ENCODE results near the gene CENPO. TPM values are rescaled to one million over a fixed set of nuclear protein-coding genes. Genes with fewer than 3 reads are reported as not detected.

The CENPO gene
- total RNA-seq, 2 donors from 2014 or later, result 6.8 to 26.8 TPM

- TF ChIP-seq CTCF (IDR thresholded peaks at IDR 0.05), result no peak
- no peak for DNase-seq
- intact Hi-C loops (cut with DNase I), result no loop called here
- Histone ChIP-seq H3K27me3 (no peaks in the 10 kb centered on the region), H3K36me3 (no peaks in the 10 kb centered on the region), H3K9ac (ENCODE audit: low read depth in 2 of 2, low read length in 2 of 2) (no peak overlapping the region), H3K4me1 (no peaks in the 10 kb centered on the region), H3K9me3 (no peaks in the 10 kb centered on the region), H3K27ac (no peak overlapping the region), H3K4me3 (no peak overlapping the region)
Observed at GRCh38 chr2:24863641-24864040, 70.4 kb downstream of the CENPO start.

GRCh38 chr2:24866946-24867345 lies 73.7 kb downstream of the CENPO start:
- no peaks in the 10 kb centered on the region for H3K27me3 ChIP-seq
- no peak overlapping the region for H3K27ac ChIP-seq
- no peaks in the 10 kb centered on the region for H3K9me3 ChIP-seq
- no peaks in the 10 kb centered on the region for H3K4me1 ChIP-seq
- no peak overlapping the region for H3K9ac ChIP-seq (ENCODE audit: low read depth in 2 of 2, low read length in 2 of 2)
- TF ChIP-seq CTCF (IDR thresholded peaks at IDR 0.05), result no peak
- no peak overlapping the region for H3K4me3 ChIP-seq
- DNase-seq, result no peak
- no peaks in the 10 kb centered on the region for H3K36me3 ChIP-seq
- intact Hi-C loops (cut with DNase I), result no loop called here

DNA sequence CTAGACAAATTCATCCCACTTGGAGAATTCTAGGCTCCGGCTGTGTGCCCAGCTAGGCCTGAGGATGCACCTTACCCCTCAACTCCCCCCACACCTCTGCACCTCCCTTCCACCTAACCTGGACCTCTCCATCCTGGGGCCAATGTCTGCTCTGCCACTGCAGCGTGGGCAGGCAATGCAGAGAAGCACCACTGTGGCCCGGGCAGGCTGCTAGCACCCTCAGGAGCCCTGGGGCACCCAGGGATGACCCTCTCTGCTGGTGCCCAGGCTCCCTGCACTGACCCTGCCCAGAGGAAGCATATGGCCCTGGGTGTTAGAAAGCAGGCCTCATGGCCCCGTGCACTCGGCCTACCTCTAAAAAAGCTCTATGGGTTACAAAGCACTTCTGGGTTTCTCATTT lies 77.2 kb downstream of the CENPO start:
- Histone ChIP-seq H3K27ac (no peak overlapping the region), H3K27me3 (no peaks in the 10 kb centered on the region), H3K9ac (ENCODE audit: low read depth in 2 of 2, low read length in 2 of 2) (no peak overlapping the region), H3K36me3 (no peaks in the 10 kb centered on the region), H3K9me3 (no peaks in the 10 kb centered on the region), H3K4me3 (no peak overlapping the region), H3K4me1 (no peaks in the 10 kb centered on the region)
- no peak for TF ChIP-seq CTCF (IDR thresholded peaks at IDR 0.05)
- no peak for DNase-seq
- intact Hi-C loops (cut with DNase I), result no loop called here

DNA sequence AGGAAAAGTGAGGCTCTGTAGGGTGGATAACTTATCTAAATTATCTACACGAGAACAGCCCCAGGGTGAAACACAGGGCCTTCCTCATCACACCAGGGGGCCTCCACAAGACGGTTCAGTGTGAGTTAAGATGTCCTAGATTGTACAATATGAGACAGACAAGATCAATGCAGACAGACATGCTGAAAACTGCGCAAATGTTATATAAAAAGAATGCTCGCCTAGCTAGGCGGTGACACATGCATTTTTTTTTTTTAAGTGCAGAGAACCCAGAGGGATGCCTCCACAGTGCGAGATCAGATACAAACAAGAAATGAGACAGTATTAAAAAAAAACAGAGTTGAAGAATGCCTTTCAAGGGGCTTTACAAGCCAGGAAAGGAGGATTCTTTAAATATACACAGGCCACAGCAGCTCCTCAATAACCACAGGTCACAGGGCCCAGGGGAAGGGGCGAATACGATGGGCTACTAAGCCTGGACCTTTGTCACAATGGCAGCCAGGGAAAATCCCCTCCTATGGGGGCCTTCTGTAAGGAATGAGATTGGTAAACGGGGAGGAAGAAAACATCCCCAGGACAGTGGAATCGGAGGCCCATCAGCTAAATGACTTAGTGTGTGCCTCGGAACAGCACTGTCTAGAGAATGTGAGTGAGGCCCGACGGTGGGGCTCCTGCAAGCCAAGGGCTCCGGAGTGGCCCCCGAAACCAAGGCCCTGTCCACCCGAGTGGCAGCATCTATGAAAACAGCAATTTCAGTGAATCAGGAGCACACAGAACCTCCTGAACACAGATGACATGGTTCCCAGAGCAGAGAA lies 77.9 kb downstream of the CENPO start:
- TF ChIP-seq CTCF (IDR thresholded peaks at IDR 0.05), result no peak
- intact Hi-C loops (cut with DNase I), result no loop called here
- no peaks in the 10 kb centered on the region for H3K36me3 ChIP-seq
- no peak overlapping the region for H3K27ac ChIP-seq
- H3K27me3 ChIP-seq, result no peaks in the 10 kb centered on the region
- no peaks in the 10 kb centered on the region for H3K4me1 ChIP-seq
- H3K9me3 ChIP-seq, result no peaks in the 10 kb centered on the region
- no peak overlapping the region for H3K4me3 ChIP-seq
- H3K9ac ChIP-seq (ENCODE audit: low read depth in 2 of 2, low read length in 2 of 2), result no peak overlapping the region
- no peak for DNase-seq

DNA sequence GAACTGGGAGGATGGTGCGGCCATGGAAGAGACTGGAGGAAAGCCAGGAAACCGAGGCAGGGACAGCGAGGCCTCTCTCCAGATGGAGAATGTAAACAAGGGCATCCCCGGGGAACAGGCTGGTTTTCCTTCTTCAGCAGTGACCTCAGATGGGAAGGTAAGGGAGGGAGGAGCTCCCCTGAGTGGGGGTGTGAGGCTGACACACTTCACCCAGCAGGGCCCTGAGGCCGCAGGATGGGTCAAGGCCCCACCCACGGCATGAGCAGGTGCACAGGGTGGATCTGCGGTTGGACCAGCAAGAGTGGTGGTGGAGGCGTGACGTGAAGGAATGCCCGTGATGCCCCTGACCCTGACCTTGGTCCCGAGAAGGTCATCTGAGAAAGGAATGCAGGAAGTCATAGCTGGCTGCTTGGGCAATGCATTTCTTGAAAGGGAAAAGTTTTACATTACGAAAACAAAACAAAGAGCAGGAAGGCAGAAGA lies 78.7 kb downstream of the CENPO start:
- no peak overlapping the region for H3K9ac ChIP-seq (ENCODE audit: low read depth in 2 of 2, low read length in 2 of 2)
- no peak for DNase-seq
- H3K27me3 ChIP-seq, result no peaks in the 10 kb centered on the region
- H3K4me1 ChIP-seq, result no peaks in the 10 kb centered on the region
- no peaks in the 10 kb centered on the region for H3K36me3 ChIP-seq
- H3K27ac ChIP-seq, result no peak overlapping the region
- no peak overlapping the region for H3K4me3 ChIP-seq
- intact Hi-C loops (cut with DNase I), result no loop called here
- H3K9me3 ChIP-seq, result no peaks in the 10 kb centered on the region
- no peak for TF ChIP-seq CTCF (IDR thresholded peaks at IDR 0.05)

Other genes with a start within 250 kb of the CENPO start
- 10 to 100 TPM; 38.2 to 47.6 TPM for gene PTRHD1, start within 50 bp of the CENPO start, total RNA-seq
- 10 to 100 TPM; 25.2 to 33.7 TPM for gene ADCY3, start 126.8 kb downstream of the CENPO start, total RNA-seq
- gene DNAJC27, start 178.5 kb downstream of the CENPO start, total RNA-seq, result 1 to 10 TPM; 3.4 to 3.9 TPM
- 1 to 10 TPM; 1.7 to 1.8 TPM for gene EFR3B, start 248.7 kb downstream of the CENPO start, total RNA-seq